Loucy (cell line): ENCODE results near the gene SERPINB6.

Source experiments
- H2AFZ ChIP-seq: fragments of 200-600 bp; sonication (generic); 2 replicates; pipeline ENCODE4 v1.6.0; 2016; ENCODE audit warnings: antibody characterized with exemption, mild to moderate bottlenecking, low read length, moderate library complexity
- H3F3A ChIP-seq: fragments of 200-600 bp; 2 replicates; pipeline ENCODE4 v1.6.0; 2016; ENCODE audit warnings: antibody characterized with exemption, low read depth, mild to moderate bottlenecking
- H3K27me3 ChIP-seq: fragments of 200-600 bp; sonication (generic); 2 replicates; pipeline ENCODE4 v1.6.1; 2014; ENCODE audit warnings: low read length, mild to moderate bottlenecking; ENCODE audit not compliant: insufficient read depth, poor library complexity, severe bottlenecking
- H3K36me3 ChIP-seq: fragments of 200-600 bp; sonication (generic); 2 replicates; pipeline ENCODE4 v1.6.1; 2016; ENCODE audit warnings: low read length; ENCODE audit not compliant: insufficient read depth
- H3K4me1 ChIP-seq: fragments of 200-600 bp; sonication (generic); 2 replicates; pipeline ENCODE4 v1.5.1; 2014; ENCODE audit warnings: low read length, mild to moderate bottlenecking; ENCODE audit not compliant: insufficient read depth, poor library complexity, severe bottlenecking
- H3K4me2 ChIP-seq: fragments of 200-600 bp; sonication (generic); 2 replicates; pipeline ENCODE4 v1.6.0; 2014; ENCODE audit warnings: antibody characterized with exemption, low read length, low read depth, mild to moderate bottlenecking; ENCODE audit not compliant: poor library complexity, severe bottlenecking
- H3K4me3 ChIP-seq: fragments of 200-600 bp; sonication (generic); 2 replicates; pipeline ENCODE4 v1.5.1; 2014; ENCODE audit warnings: low read length, mild to moderate bottlenecking, mixed read lengths; ENCODE audit not compliant: poor library complexity, severe bottlenecking
- H3K79me2 ChIP-seq: fragments of 200-600 bp; sonication (generic); 2 replicates; pipeline ENCODE4 v1.6.1; 2014; ENCODE audit warnings: low read length; ENCODE audit not compliant: insufficient read depth
- H3K9ac ChIP-seq: fragments of 200-600 bp; sonication (generic); 2 replicates; pipeline ENCODE4 v1.6.0; 2014; ENCODE audit warnings: mild to moderate bottlenecking, low read depth, low read length, moderate library complexity; ENCODE audit not compliant: poor library complexity, severe bottlenecking
- H3K9me2 ChIP-seq: fragments of 200-600 bp; sonication (generic); replicated peaks from 2 replicates; pipeline ENCODE4 v1.6.1; 2016; ENCODE audit warnings: low read depth, low read length, mixed read lengths
- H3K9me3 ChIP-seq: fragments of 200-600 bp; sonication (generic); 2 replicates; pipeline ENCODE4 v1.6.1; 2014; ENCODE audit warnings: mild to moderate bottlenecking, antibody characterized with exemption, low read length, low read depth; ENCODE audit not compliant: insufficient read depth
- H4K20me1 ChIP-seq: fragments of 200-600 bp; sonication (generic); 2 replicates; pipeline ENCODE4 v1.6.0; 2014; ENCODE audit warnings: antibody characterized with exemption, low read length, mild to moderate bottlenecking; ENCODE audit not compliant: insufficient read depth, poor library complexity, severe bottlenecking
- EZH2phosphoT487 ChIP-seq: fragments of 200-600 bp; IDR thresholded peaks from 2 replicates; pipeline ENCODE4 v1.6.1; 2018; ENCODE audit warnings: antibody characterized with exemption, mild to moderate bottlenecking, moderate library complexity, borderline replicate concordance
- TF ChIP-seq, protein P1 (sequence below): fragments of 200-600 bp; sonication (generic); conservative IDR thresholded peaks from 2 replicates; pipeline ENCODE4 v1.5.1; 2014; ENCODE audit warnings: mild to moderate bottlenecking, antibody characterized with exemption, low read length

The SERPINB6 gene

DNA sequence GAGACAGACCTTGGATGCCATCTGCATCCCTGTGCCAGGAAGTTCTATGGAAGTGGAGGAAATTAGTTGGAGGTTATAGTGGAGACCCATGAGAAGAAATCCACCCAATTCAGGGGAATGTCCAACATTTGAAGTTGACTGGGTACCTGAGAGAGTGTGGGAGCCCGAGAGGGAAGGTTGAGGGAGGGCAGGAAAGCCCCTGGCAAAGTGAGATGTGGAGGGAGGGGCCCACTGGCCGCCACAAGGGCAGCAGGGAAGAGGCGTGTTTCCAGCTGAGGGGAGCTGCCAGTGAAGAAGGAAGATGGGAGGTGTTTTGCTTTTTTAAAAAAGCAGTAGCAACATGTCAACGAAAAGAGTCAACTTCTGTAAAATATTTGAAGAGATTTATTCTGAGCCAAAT lies 52.0 kb downstream of the SERPINB6 start:
- peaks cover 6% of the 10 kb centered on the region for H3K4me1 ChIP-seq
- peak overlapping the region; percentile 76; the same call in 1 of the 2 replicates for H2AFZ ChIP-seq
- H3K4me2 ChIP-seq = peak overlapping the region; percentile 10
- H3K9ac ChIP-seq = no peak overlapping the region
- no peaks in the 10 kb centered on the region for H3K79me2 ChIP-seq
- H3F3A ChIP-seq = no peaks in the 10 kb centered on the region
- no peaks in the 10 kb centered on the region for H3K36me3 ChIP-seq
- H3K27me3 ChIP-seq = no peaks in the 10 kb centered on the region
- H3K9me3 ChIP-seq = no peaks in the 10 kb centered on the region
- TF ChIP-seq EZH2phosphoT487 = no peak
- H3K9me2 ChIP-seq = no peaks in the 10 kb centered on the region
- no peaks in the 10 kb centered on the region for H4K20me1 ChIP-seq
- no peak overlapping the region for H3K4me3 ChIP-seq

DNA sequence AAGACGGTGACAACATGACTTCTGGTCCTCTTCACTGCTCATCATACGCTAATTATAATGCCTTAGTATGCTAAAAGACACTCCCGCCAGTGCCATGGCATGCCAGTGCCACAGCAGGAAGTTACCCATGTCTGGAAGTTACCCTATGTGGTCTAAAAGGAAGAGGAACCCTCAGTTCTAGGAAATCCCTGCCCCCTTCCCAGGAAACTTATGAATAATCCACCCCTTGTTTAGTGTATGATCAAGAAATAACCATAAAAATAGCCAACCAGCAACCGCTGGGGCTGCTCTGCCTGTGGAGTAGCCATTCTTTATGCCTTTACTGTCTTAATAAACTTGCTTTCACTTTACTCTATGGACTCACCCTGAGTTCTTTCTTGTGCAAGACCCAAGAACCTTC lies 52.4 kb downstream of the SERPINB6 start:
- Histone ChIP-seq H4K20me1 (no peaks in the 10 kb centered on the region), H3K4me3 (no peak overlapping the region), H2AFZ (peak overlapping the region; percentile 76; the same call in 1 of the 2 replicates), H3K36me3 (no peaks in the 10 kb centered on the region), H3K9ac (no peak overlapping the region), H3K9me2 (no peaks in the 10 kb centered on the region), H3K4me1 (peaks cover 6% of the 10 kb centered on the region), H3K4me2 (peak overlapping the region; percentile 10), H3K27me3 (no peaks in the 10 kb centered on the region), H3K79me2 (no peaks in the 10 kb centered on the region), H3F3A (no peaks in the 10 kb centered on the region), H3K9me3 (no peaks in the 10 kb centered on the region)
- TF ChIP-seq EZH2phosphoT487 = no peak
- TF ChIP-seq, protein P1, sequence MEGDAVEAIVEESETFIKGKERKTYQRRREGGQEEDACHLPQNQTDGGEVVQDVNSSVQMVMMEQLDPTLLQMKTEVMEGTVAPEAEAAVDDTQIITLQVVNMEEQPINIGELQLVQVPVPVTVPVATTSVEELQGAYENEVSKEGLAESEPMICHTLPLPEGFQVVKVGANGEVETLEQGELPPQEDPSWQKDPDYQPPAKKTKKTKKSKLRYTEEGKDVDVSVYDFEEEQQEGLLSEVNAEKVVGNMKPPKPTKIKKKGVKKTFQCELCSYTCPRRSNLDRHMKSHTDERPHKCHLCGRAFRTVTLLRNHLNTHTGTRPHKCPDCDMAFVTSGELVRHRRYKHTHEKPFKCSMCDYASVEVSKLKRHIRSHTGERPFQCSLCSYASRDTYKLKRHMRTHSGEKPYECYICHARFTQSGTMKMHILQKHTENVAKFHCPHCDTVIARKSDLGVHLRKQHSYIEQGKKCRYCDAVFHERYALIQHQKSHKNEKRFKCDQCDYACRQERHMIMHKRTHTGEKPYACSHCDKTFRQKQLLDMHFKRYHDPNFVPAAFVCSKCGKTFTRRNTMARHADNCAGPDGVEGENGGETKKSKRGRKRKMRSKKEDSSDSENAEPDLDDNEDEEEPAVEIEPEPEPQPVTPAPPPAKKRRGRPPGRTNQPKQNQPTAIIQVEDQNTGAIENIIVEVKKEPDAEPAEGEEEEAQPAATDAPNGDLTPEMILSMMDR = no peak

DNA sequence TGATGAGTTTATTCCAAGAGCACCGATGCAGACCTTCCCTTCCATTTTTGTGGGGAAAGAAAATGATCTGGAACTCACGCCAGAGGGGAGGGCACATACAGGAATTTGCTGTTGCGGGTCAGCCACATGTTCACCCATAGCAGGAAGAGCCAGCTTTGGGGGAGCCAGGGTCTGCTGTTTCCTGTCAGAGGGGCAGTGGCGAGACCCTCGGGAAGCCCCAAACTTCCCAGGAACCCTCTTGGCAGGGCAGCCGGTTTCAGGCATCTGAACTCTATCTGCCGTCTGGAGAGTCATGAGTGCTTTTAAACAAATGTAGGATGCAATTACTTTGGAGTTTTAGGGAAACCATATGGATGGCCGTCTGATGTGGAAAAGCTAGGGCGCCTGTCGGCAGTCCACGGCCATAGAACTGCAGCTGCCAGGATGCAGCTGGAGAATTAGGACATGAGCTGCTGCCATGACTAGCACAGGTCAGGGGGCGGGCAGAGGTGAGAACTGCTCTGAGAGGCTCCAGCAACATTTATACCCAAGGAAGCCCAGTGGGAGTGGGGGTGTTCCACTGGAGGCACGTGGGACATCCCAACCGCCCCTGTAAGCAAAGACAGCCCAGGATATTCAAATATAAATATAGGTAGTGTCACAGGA lies 53.4 kb downstream of the SERPINB6 start:
- no peaks in the 10 kb centered on the region for H3K9me2 ChIP-seq
- no peaks in the 10 kb centered on the region for H3K79me2 ChIP-seq
- no peak overlapping the region for H3K9ac ChIP-seq
- no peaks in the 10 kb centered on the region for H3F3A ChIP-seq
- H3K4me1 ChIP-seq = peaks cover 6% of the 10 kb centered on the region
- H2AFZ ChIP-seq = no peak overlapping the region
- no peak overlapping the region for H3K4me3 ChIP-seq
- no peaks in the 10 kb centered on the region for H3K36me3 ChIP-seq
- TF ChIP-seq, protein P1 = no peak
- no peak for TF ChIP-seq EZH2phosphoT487
- no peaks in the 10 kb centered on the region for H3K27me3 ChIP-seq
- no peak overlapping the region for H3K4me2 ChIP-seq
- no peaks in the 10 kb centered on the region for H4K20me1 ChIP-seq
- no peaks in the 10 kb centered on the region for H3K9me3 ChIP-seq

DNA sequence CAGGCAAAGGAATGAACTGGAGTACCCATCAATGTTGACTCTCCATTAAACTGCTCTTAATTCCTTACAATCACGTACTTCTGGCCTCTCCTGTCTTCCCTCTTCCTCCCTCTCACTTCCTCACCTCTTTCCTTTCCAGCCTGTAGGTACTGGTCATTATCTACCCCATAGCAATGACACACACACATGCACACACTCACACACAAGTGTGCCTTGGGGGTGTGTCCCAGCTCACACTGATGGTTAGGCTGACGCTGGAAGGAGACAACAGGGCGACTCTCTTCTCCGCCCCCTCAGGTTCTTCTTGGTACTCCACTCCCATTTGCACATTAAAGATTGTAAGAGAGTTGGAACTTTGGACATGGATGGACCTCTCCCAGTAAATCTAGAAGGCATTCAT lies 54.3 kb downstream of the SERPINB6 start:
- Histone ChIP-seq H3K36me3 (no peaks in the 10 kb centered on the region), H4K20me1 (no peaks in the 10 kb centered on the region), H3K4me3 (no peak overlapping the region), H3F3A (no peaks in the 10 kb centered on the region), H3K27me3 (no peaks in the 10 kb centered on the region), H3K9me3 (no peaks in the 10 kb centered on the region), H3K9ac (no peak overlapping the region), H3K4me1 (peaks cover 6% of the 10 kb centered on the region), H3K9me2 (no peaks in the 10 kb centered on the region), H3K4me2 (no peak overlapping the region), H2AFZ (no peak overlapping the region), H3K79me2 (no peaks in the 10 kb centered on the region)
- TF ChIP-seq, protein P1 = no peak; the same call in 1 of the 2 replicates
- TF ChIP-seq EZH2phosphoT487 = no peak
